ENCODE measurements around the gene WLS. TPM values are rescaled to one million over a fixed set of nuclear protein-coding genes. Genes with fewer than 3 reads are reported as not detected.

Gene WLS
- total and polyA plus RNA-seq, 2 donors (not counting 1 experiment from before 2014, with no cell fraction given), result 0.49 TPM; not detected in 1

GRCh38 chr1:68083686-68084085 is 148.6 kb downstream of the WLS start:
- peaks cover 8% of the 10 kb centered on the region for H3K27me3 Mint-ChIP-seq
- ATAC-seq (ENCODE audit: low read depth) (no peak), DNase-seq (no peak)
- no peak overlapping the region for H3K4me3 Mint-ChIP-seq
- Histone ChIP-seq H3K27ac (ENCODE audit: low read length in 2 of 2) (no peak overlapping the region), H3K4me2 (replicated peaks; ENCODE audit: low read depth, low read length, poor library complexity, severe bottlenecking) (no peak overlapping the region), H4K20me1 (ENCODE audit: control insufficient read depth, insufficient read depth, low read length, poor library complexity, severe bottlenecking) (no peaks in the 10 kb centered on the region), H3K9me3 (ENCODE audit: control extremely low read depth in 1 of 3, control insufficient read depth in 2 of 3, insufficient read depth in 1 of 3, low read length in 2 of 3) (peaks cover 0 to 1% (median 0%) of the 10 kb centered on the region in 3 donors), H2AFZ (ENCODE audit: insufficient read depth, low read depth, low read length, poor library complexity, severe bottlenecking) (no peak overlapping the region), H3K4me1 (ENCODE audit: control insufficient read depth in 2 of 2, insufficient read depth in 2 of 2, low read length in 2 of 2) (no peaks in the 10 kb centered on the region), H3K27me3 (replicated peaks in 1 of 4; ENCODE audit: control extremely low read depth in 1 of 4, control insufficient read depth in 3 of 4, insufficient read depth in 4 of 4, low read length in 3 of 4) (peaks cover 0 to 3% (median under 1%) of the 10 kb centered on the region in 4 experiments), H3K4me3 (ENCODE audit: control extremely low read depth in 1 of 5, extremely low read depth in 1 of 5, insufficient read depth in 1 of 5, low read depth in 2 of 5, low read length in 4 of 5) (no peak overlapping the region), H3K79me2 (ENCODE audit: control insufficient read depth, insufficient read depth, low read length) (no peaks in the 10 kb centered on the region), H3K36me3 (replicated peaks in 1 of 2; ENCODE audit: control extremely low read depth in 1 of 2, control insufficient read depth in 1 of 2, extremely low read depth in 1 of 2, insufficient read depth in 2 of 2, low read length in 1 of 2) (no peaks in the 10 kb centered on the region), H3K9ac (ENCODE audit: low read length) (no peak overlapping the region)
- TF ChIP-seq CTCF (IDR thresholded peaks at IDR 0.05), result no peak
- no peak for TF ChIP-seq EZH2 (IDR thresholded peaks at IDR 0.05; ENCODE audit: borderline replicate concordance, insufficient read depth, low read depth, low read length, poor library complexity, severe bottlenecking)
- WGBS (ENCODE audit: insufficient coverage), result 88% methylated on average over 1 of the region's 2 CpGs
- intact Hi-C loops (cut with micrococcal nuclease), result no loop called here
- no peak overlapping the region for H3K27ac Mint-ChIP-seq
- no peaks in the 10 kb centered on the region for H3K9me3 Mint-ChIP-seq (ENCODE audit: insufficient read depth)
- no peaks in the 10 kb centered on the region for H3K4me1 Mint-ChIP-seq
- POLR2A ChIA-PET, result no interaction called here
- CTCF ChIA-PET, result no interaction called here

GRCh38 chr1:68081775-68082283 is 150.5 kb downstream of the WLS start:
- Histone ChIP-seq H3K9me3 (ENCODE audit: control extremely low read depth in 1 of 3, control insufficient read depth in 2 of 3, insufficient read depth in 1 of 3, low read length in 2 of 3) (peaks cover 0 to 5% (median 0%) of the 10 kb centered on the region in 3 donors), H3K27me3 (replicated peaks in 1 of 4; ENCODE audit: control extremely low read depth in 1 of 4, control insufficient read depth in 3 of 4, insufficient read depth in 4 of 4, low read length in 3 of 4) (peaks cover 0 to 6% (median 1%) of the 10 kb centered on the region in 4 experiments), H3K4me1 (ENCODE audit: control insufficient read depth in 2 of 2, insufficient read depth in 2 of 2, low read length in 2 of 2) (no peaks in the 10 kb centered on the region), H3K9ac (ENCODE audit: low read length) (no peak overlapping the region), H3K4me2 (replicated peaks; ENCODE audit: low read depth, low read length, poor library complexity, severe bottlenecking) (no peak overlapping the region), H4K20me1 (ENCODE audit: control insufficient read depth, insufficient read depth, low read length, poor library complexity, severe bottlenecking) (no peaks in the 10 kb centered on the region), H3K27ac (ENCODE audit: low read length in 2 of 2) (no peak overlapping the region), H2AFZ (ENCODE audit: insufficient read depth, low read depth, low read length, poor library complexity, severe bottlenecking) (no peak overlapping the region), H3K4me3 (ENCODE audit: control extremely low read depth in 1 of 5, extremely low read depth in 1 of 5, insufficient read depth in 1 of 5, low read depth in 2 of 5, low read length in 4 of 5) (no peak overlapping the region), H3K79me2 (ENCODE audit: control insufficient read depth, insufficient read depth, low read length) (no peaks in the 10 kb centered on the region), H3K36me3 (replicated peaks in 1 of 2; ENCODE audit: control extremely low read depth in 1 of 2, control insufficient read depth in 1 of 2, extremely low read depth in 1 of 2, insufficient read depth in 2 of 2, low read length in 1 of 2) (no peaks in the 10 kb centered on the region)
- CTCF ChIA-PET, result no interaction called here
- no peak for ATAC-seq (ENCODE audit: low read depth)
- DNase-seq, result no peak
- no peaks in the 10 kb centered on the region for H3K4me1 Mint-ChIP-seq
- no peak overlapping the region for H3K27ac Mint-ChIP-seq
- intact Hi-C loops (cut with micrococcal nuclease), result no loop called here
- H3K27me3 Mint-ChIP-seq, result peaks cover 8% of the 10 kb centered on the region
- TF ChIP-seq CTCF (IDR thresholded peaks at IDR 0.05), result no peak
- TF ChIP-seq EZH2 (IDR thresholded peaks at IDR 0.05; ENCODE audit: borderline replicate concordance, insufficient read depth, low read depth, low read length, poor library complexity, severe bottlenecking), result no peak
- POLR2A ChIA-PET, result no interaction called here
- H3K4me3 Mint-ChIP-seq, result no peak overlapping the region
- no peaks in the 10 kb centered on the region for H3K9me3 Mint-ChIP-seq (ENCODE audit: insufficient read depth)

Data from B cell (primary cell).